GM23338 (cell line): Measurements from ENCODE around the gene CLSTN2. TPM values are rescaled to one million over a fixed set of nuclear protein-coding genes. Genes with fewer than 3 reads are reported as not detected.
A peak's percentile ranks its signal among the peaks of the same experiment; 100 is the strongest.

Experiments used
- ATAC-seq: fragments of 200-7000 bp; cut with Tn5 transposase; 3 replicates; pipeline ENCODE4 v1.9.1; 2020
- DNase-seq: peaks from one replicate; pipeline ENCODE4 v3.0.0-alpha.2; 2015; ENCODE audit warnings: low spot score
- H2AFZ ChIP-seq: fragments of 200-600 bp; sonication (generic); 2 replicates; pipeline ENCODE4 v1.8.0; 2016; ENCODE audit warnings: antibody characterized with exemption, mild to moderate bottlenecking, moderate library complexity
- H3F3A ChIP-seq: fragments of 200-600 bp; sonication (generic); replicated peaks from 2 replicates; pipeline ENCODE4 v1.8.0; 2017; ENCODE audit warnings: antibody characterized with exemption, mixed run types, low read depth
- H3K27ac ChIP-seq: fragments of 200-600 bp; sonication (generic); 2 replicates; pipeline ENCODE4 v1.6.1; 2016; ENCODE audit warnings: low read depth
- H3K27me3 ChIP-seq: fragments of 200-600 bp; sonication (generic); 2 replicates; pipeline ENCODE4 v1.8.0; 2016; ENCODE audit warnings: mild to moderate bottlenecking, mixed run types, moderate library complexity; ENCODE audit not compliant: insufficient read depth
- H3K36me3 ChIP-seq: fragments of 200-600 bp; sonication (generic); 2 replicates; pipeline ENCODE4 v1.8.0; 2016; ENCODE audit warnings: mild to moderate bottlenecking; ENCODE audit not compliant: insufficient read depth
- H3K4me1 ChIP-seq: fragments of 200-600 bp; sonication (generic); 2 replicates; pipeline ENCODE4 v1.8.0; 2016; ENCODE audit warnings: mild to moderate bottlenecking, moderate library complexity; ENCODE audit not compliant: insufficient read depth
- H3K4me2 ChIP-seq: fragments of 200-600 bp; sonication (generic); 2 replicates; pipeline ENCODE4 v1.7.1; 2017; ENCODE audit warnings: mixed run types
- H3K4me3 ChIP-seq: fragments of 200-600 bp; sonication (generic); 2 replicates; pipeline ENCODE4 v1.6.1; 2016; ENCODE audit warnings: mixed run types
- H3K79me2 ChIP-seq: fragments of 200-600 bp; sonication (generic); replicated peaks from 2 replicates; pipeline ENCODE4 v1.8.0; 2017; ENCODE audit warnings: mild to moderate bottlenecking; ENCODE audit not compliant: insufficient read depth
- H3K9me2 ChIP-seq: fragments of 200-600 bp; sonication (generic); 2 replicates; pipeline ENCODE4 v1.8.0; 2017; ENCODE audit not compliant: insufficient read depth
- H4K20me1 ChIP-seq: fragments of 200-600 bp; sonication (generic); replicated peaks from 2 replicates; pipeline ENCODE4 v1.8.0; 2017; ENCODE audit warnings: mild to moderate bottlenecking; ENCODE audit not compliant: insufficient read depth
- H3K27ac Mint-ChIP-seq: 2 replicates; pipeline ENCODE4 v1.8.0; 2020; ENCODE audit warnings: inconsistent platforms, mild to moderate bottlenecking, moderate library complexity, mixed read lengths
- H3K27me3 Mint-ChIP-seq: 3 replicates; pipeline ENCODE4 v1.8.0; 2022; ENCODE audit warnings: low read depth, mild to moderate bottlenecking, moderate library complexity, mixed read lengths, inconsistent platforms; ENCODE audit not compliant: insufficient read depth, poor library complexity
- H3K36me3 Mint-ChIP-seq: 3 replicates; pipeline ENCODE4 v1.8.0; 2021; ENCODE audit warnings: low read depth, mild to moderate bottlenecking, inconsistent platforms, moderate library complexity, mixed read lengths
- H3K4me1 Mint-ChIP-seq: 3 replicates; pipeline ENCODE4 v1.8.0; 2020; ENCODE audit warnings: mild to moderate bottlenecking, inconsistent platforms, mixed read lengths
- H3K4me3 Mint-ChIP-seq: 3 replicates; pipeline ENCODE4 v1.8.0; 2021; ENCODE audit warnings: moderate library complexity, mild to moderate bottlenecking, inconsistent platforms, mixed read lengths
- H3K9me3 Mint-ChIP-seq: 3 replicates; pipeline ENCODE4 v1.8.0; 2020; ENCODE audit warnings: moderate library complexity, mild to moderate bottlenecking, inconsistent platforms, mixed read lengths
- CREB1 ChIP-seq: fragments of 250-450 bp; sonication (Bioruptor Pico); IDR thresholded peaks from 2 replicates; pipeline ENCODE4 v1.5.0; 2020; ENCODE audit warnings: low read depth, mild to moderate bottlenecking, moderate library complexity
- EZH2phosphoT487 ChIP-seq: fragments of 200-600 bp; sonication (generic); IDR thresholded peaks from one replicate; pipeline ENCODE4 v1.8.1; 2018; ENCODE audit warnings: antibody characterized with exemption; ENCODE audit not compliant: unreplicated experiment
- NANOG ChIP-seq: IDR thresholded peaks from 2 replicates; pipeline ENCODE4 v1.6.1; 2016; ENCODE audit warnings: antibody characterized with exemption, borderline replicate concordance
- POLR2AphosphoS5 ChIP-seq: IDR thresholded peaks from 2 replicates; pipeline ENCODE4 v1.6.1; 2016; ENCODE audit warnings: antibody characterized with exemption, low read depth
- STAT1 ChIP-seq: IDR thresholded peaks from one replicate; pipeline ENCODE4 v1.6.1; 2016; ENCODE audit warnings: antibody characterized with exemption; ENCODE audit not compliant: unreplicated experiment
- ZNF331 ChIP-seq: fragments of 250-450 bp; sonication (Bioruptor Pico); IDR thresholded peaks from 2 replicates; pipeline ENCODE4 v1.5.0; 2020; ENCODE audit warnings: low read depth, mild to moderate bottlenecking, moderate library complexity
- polyA plus RNA-seq: library from polyadenylated mRNA; unstranded; fragments of >200 nt; fragmentation: Nextera tagmentation; extraction: Ambion mirVana; gene quantifications from 2 replicates; pipeline ENCODE4 v1.2.1, GENCODE V29; 2016
- total RNA-seq: library from RNA; depleted of rRNA; stranded (reverse); fragments of >200 nt; shearing (Covaris generic); gene quantifications from 2 replicates; pipeline ENCODE4 v1.2.3, GENCODE V29; 2014
- TF ChIP-seq, protein P1 (sequence below): IDR thresholded peaks from 2 replicates; pipeline ENCODE4 v1.6.1; 2016; ENCODE audit warnings: antibody characterized with exemption
- TF ChIP-seq, protein P2 (sequence below): IDR thresholded peaks from one replicate; pipeline ENCODE4 v1.6.1; 2018; ENCODE audit warnings: antibody characterized with exemption; ENCODE audit not compliant: unreplicated experiment
- TF ChIP-seq, protein P3 (sequence below): fragments of 250-450 bp; sonication (Bioruptor Pico); IDR thresholded peaks from 2 replicates; pipeline ENCODE4 v1.5.0; 2020; ENCODE audit warnings: mild to moderate bottlenecking, moderate library complexity

Gene CLSTN2
- total and polyA plus RNA-seq, 2 experiments from 2014 or later = 0.11 to 0.83 TPM

DNA sequence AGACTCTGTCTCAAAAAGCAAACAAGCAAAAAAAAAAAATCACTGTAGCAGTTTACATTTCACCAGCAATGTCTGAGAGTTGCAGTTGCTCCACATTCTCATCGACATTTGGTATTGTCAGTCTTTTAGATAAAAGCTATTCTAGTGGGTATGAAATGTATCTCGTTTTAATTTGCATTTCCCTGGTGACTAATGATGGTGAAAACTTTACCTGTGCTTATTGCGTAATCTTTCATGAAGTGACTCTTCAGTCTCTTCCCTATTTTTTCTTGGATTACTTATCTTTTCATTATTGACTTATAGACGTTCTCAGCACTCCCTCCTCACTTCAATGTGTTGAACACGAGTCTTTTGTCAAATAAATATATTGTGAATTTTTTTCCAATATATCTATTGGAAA is 37.2 kb upstream of the CLSTN2 start (continued):
- TF ChIP-seq, protein P1, sequence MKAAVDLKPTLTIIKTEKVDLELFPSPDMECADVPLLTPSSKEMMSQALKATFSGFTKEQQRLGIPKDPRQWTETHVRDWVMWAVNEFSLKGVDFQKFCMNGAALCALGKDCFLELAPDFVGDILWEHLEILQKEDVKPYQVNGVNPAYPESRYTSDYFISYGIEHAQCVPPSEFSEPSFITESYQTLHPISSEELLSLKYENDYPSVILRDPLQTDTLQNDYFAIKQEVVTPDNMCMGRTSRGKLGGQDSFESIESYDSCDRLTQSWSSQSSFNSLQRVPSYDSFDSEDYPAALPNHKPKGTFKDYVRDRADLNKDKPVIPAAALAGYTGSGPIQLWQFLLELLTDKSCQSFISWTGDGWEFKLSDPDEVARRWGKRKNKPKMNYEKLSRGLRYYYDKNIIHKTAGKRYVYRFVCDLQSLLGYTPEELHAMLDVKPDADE = no peak
- TF ChIP-seq POLR2AphosphoS5 (no peak), EZH2phosphoT487 (no peak), CREB1 (CRISPR knock-in tag) (no peak), ZNF331 (CRISPR knock-in tag) (no peak), STAT1 (no peak)

DNA sequence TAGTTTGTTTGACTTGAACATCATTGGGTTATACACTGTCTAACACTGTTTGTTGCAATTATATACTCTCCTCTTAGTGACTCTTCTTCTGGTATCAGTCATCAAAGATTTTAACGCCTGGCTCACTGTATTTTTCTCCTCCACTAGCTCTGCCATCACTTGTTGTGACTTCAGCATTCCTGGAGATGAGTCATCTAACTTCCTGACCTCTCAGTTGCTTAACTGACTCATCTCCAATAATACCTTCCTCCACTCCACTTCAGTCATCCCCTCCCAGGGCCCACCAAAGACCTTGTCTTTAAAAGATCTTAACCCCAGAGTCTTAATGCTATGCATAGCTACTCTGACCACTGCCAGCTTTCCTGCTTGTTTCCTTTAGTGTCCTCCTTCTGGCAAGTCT is 28.6 kb upstream of the CLSTN2 start:
- Histone ChIP-seq H3F3A (no peaks in the 10 kb centered on the region), H3K4me3 (no peak overlapping the region), H3K9me2 (peaks cover 15% of the 10 kb centered on the region), H3K79me2 (no peaks in the 10 kb centered on the region), H3K27me3 (no peaks in the 10 kb centered on the region), H3K27ac (no peak overlapping the region), H4K20me1 (no peaks in the 10 kb centered on the region), H3K4me2 (no peak overlapping the region), H3K4me1 (no peaks in the 10 kb centered on the region; the same call in 1 of the 2 replicates), H2AFZ (no peak overlapping the region), H3K36me3 (no peaks in the 10 kb centered on the region)
- Mint-ChIP-seq H3K27ac (no peak overlapping the region), H3K4me1 (peaks cover 8% of the 10 kb centered on the region), H3K9me3 (no peaks in the 10 kb centered on the region), H3K36me3 (no peaks in the 10 kb centered on the region), H3K27me3 (peaks cover 3% of the 10 kb centered on the region), H3K4me3 (no peak overlapping the region)
- TF ChIP-seq STAT1 (no peak), CREB1 (CRISPR knock-in tag) (no peak), EZH2phosphoT487 (no peak), NANOG (no peak), POLR2AphosphoS5 (no peak), ZNF331 (CRISPR knock-in tag) (no peak)
- TF ChIP-seq, protein P2, sequence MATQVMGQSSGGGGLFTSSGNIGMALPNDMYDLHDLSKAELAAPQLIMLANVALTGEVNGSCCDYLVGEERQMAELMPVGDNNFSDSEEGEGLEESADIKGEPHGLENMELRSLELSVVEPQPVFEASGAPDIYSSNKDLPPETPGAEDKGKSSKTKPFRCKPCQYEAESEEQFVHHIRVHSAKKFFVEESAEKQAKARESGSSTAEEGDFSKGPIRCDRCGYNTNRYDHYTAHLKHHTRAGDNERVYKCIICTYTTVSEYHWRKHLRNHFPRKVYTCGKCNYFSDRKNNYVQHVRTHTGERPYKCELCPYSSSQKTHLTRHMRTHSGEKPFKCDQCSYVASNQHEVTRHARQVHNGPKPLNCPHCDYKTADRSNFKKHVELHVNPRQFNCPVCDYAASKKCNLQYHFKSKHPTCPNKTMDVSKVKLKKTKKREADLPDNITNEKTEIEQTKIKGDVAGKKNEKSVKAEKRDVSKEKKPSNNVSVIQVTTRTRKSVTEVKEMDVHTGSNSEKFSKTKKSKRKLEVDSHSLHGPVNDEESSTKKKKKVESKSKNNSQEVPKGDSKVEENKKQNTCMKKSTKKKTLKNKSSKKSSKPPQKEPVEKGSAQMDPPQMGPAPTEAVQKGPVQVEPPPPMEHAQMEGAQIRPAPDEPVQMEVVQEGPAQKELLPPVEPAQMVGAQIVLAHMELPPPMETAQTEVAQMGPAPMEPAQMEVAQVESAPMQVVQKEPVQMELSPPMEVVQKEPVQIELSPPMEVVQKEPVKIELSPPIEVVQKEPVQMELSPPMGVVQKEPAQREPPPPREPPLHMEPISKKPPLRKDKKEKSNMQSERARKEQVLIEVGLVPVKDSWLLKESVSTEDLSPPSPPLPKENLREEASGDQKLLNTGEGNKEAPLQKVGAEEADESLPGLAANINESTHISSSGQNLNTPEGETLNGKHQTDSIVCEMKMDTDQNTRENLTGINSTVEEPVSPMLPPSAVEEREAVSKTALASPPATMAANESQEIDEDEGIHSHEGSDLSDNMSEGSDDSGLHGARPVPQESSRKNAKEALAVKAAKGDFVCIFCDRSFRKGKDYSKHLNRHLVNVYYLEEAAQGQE = no peak
- no peak for ATAC-seq
- no peak for DNase-seq

DNA sequence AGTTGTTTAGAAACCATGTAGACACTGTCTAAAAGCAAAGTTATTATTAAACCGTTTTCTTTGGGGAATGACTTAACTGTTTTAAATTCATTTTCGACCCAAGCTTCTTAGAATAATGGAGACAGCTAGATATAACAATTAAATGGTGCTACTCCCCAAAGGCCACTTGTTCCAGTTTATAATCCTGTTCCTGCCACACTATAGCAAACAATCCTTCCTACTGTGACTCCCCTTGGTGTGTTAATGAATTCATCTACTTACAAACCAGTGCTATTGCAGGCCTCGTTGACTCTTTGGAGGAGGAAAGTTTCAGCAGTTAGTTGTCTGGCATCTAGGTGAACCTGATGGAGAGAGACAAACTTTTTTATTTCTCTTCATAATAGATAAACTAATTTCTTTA is 25.2 kb upstream of the CLSTN2 start:
- ATAC-seq (peak; percentile 49; the same call in 2 of the 3 replicates), DNase-seq (no peak)
- no peaks in the 10 kb centered on the region; the same call in 1 of the 3 replicates for H3K9me3 Mint-ChIP-seq
- no peaks in the 10 kb centered on the region for H3K36me3 Mint-ChIP-seq
- no peaks in the 10 kb centered on the region for H3K36me3 ChIP-seq
- H3K4me3 ChIP-seq = no peak overlapping the region
- no peaks in the 10 kb centered on the region for H4K20me1 ChIP-seq
- no peaks in the 10 kb centered on the region for H3F3A ChIP-seq
- H3K27ac ChIP-seq = no peak overlapping the region
- H3K79me2 ChIP-seq = no peaks in the 10 kb centered on the region
- H3K27ac Mint-ChIP-seq = no peak overlapping the region
- no peak overlapping the region for H2AFZ ChIP-seq
- H3K4me2 ChIP-seq = no peak overlapping the region
- H3K4me1 ChIP-seq = no peaks in the 10 kb centered on the region; the same call in 1 of the 2 replicates
- peaks cover 10% of the 10 kb centered on the region; the same call in 1 of the 2 replicates for H3K9me2 ChIP-seq
- no peak overlapping the region for H3K4me3 Mint-ChIP-seq
- peaks cover 12% of the 10 kb centered on the region for H3K4me1 Mint-ChIP-seq
- peaks cover 7% of the 10 kb centered on the region for H3K27me3 Mint-ChIP-seq
- H3K27me3 ChIP-seq = no peaks in the 10 kb centered on the region
- TF ChIP-seq NANOG = no peak
- no peak for TF ChIP-seq CREB1 (CRISPR knock-in tag)
- TF ChIP-seq, protein P3, sequence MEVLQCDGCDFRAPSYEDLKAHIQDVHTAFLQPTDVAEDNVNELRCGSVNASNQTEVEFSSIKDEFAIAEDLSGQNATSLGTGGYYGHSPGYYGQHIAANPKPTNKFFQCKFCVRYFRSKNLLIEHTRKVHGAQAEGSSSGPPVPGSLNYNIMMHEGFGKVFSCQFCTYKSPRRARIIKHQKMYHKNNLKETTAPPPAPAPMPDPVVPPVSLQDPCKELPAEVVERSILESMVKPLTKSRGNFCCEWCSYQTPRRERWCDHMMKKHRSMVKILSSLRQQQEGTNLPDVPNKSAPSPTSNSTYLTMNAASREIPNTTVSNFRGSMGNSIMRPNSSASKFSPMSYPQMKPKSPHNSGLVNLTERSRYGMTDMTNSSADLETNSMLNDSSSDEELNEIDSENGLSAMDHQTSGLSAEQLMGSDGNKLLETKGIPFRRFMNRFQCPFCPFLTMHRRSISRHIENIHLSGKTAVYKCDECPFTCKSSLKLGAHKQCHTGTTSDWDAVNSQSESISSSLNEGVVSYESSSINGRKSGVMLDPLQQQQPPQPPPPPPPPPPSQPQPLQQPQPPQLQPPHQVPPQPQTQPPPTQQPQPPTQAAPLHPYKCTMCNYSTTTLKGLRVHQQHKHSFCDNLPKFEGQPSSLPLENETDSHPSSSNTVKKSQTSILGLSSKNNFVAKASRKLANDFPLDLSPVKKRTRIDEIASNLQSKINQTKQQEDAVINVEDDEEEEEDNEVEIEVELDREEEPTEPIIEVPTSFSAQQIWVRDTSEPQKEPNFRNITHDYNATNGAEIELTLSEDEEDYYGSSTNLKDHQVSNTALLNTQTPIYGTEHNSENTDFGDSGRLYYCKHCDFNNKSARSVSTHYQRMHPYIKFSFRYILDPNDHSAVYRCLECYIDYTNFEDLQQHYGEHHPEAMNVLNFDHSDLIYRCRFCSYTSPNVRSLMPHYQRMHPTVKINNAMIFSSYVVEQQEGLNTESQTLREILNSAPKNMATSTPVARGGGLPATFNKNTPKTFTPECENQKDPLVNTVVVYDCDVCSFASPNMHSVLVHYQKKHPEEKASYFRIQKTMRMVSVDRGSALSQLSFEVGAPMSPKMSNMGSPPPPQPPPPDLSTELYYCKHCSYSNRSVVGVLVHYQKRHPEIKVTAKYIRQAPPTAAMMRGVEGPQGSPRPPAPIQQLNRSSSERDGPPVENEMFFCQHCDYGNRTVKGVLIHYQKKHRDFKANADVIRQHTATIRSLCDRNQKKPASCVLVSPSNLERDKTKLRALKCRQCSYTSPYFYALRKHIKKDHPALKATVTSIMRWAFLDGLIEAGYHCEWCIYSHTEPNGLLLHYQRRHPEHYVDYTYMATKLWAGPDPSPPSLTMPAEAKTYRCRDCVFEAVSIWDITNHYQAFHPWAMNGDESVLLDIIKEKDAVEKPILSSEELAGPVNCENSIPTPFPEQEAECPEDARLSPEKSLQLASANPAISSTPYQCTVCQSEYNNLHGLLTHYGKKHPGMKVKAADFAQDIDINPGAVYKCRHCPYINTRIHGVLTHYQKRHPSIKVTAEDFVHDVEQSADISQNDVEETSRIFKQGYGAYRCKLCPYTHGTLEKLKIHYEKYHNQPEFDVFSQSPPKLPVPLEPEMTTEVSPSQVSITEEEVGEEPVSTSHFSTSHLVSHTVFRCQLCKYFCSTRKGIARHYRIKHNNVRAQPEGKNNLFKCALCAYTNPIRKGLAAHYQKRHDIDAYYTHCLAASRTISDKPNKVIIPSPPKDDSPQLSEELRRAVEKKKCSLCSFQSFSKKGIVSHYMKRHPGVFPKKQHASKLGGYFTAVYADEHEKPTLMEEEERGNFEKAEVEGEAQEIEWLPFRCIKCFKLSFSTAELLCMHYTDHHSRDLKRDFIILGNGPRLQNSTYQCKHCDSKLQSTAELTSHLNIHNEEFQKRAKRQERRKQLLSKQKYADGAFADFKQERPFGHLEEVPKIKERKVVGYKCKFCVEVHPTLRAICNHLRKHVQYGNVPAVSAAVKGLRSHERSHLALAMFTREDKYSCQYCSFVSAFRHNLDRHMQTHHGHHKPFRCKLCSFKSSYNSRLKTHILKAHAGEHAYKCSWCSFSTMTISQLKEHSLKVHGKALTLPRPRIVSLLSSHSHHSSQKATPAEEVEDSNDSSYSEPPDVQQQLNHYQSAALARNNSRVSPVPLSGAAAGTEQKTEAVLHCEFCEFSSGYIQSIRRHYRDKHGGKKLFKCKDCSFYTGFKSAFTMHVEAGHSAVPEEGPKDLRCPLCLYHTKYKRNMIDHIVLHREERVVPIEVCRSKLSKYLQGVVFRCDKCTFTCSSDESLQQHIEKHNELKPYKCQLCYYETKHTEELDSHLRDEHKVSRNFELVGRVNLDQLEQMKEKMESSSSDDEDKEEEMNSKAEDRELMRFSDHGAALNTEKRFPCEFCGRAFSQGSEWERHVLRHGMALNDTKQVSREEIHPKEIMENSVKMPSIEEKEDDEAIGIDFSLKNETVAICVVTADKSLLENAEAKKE (CRISPR knock-in tag) = peak; percentile 39; the same call in 1 of the 2 replicates
